ENCODE measurements around the gene LRRC37A.
"Not testable (repeated sequence)": the region's sequence is repeated elsewhere in the genome, so short reads cannot be mapped to it uniquely, and the experiment has no call there.

LRRC37A gene

GRCh38 chr17:46294831-46295230 is at the start of gene LRRC37A:
TSS of gene LRRC37A (plus strand) at chr17:46295131. CDS start at chr17:46295134, 3 bp downstream.
- DNase-seq, result not testable (repeated sequence)

GRCh38 chr17:46249153-46249552 is 45.8 kb upstream of the LRRC37A start:
- not testable (repeated sequence) for DNase-seq

GRCh38 chr17:46252804-46253203 is 42.1 kb upstream of the LRRC37A start:
- DNase-seq, result not testable (repeated sequence)

GRCh38 chr17:46253722-46254121 is 41.2 kb upstream of the LRRC37A start:
- not testable (repeated sequence) for DNase-seq

GRCh38 chr17:46254215-46254614 is 40.7 kb upstream of the LRRC37A start:
- DNase-seq, result not testable (repeated sequence)

- not testable (repeated sequence) for DNase-seq
These were observed 38.6 kb upstream of the LRRC37A start for GRCh38 chr17:46256369-46256768.

GRCh38 chr17:46259845-46260661 is 34.9 kb upstream of the LRRC37A start:
- not testable (repeated sequence) for DNase-seq

GRCh38 chr17:46262271-46262670 is 32.7 kb upstream of the LRRC37A start:
- DNase-seq, result no peak

- no peak for DNase-seq
These were observed 30.3 kb upstream of the LRRC37A start for GRCh38 chr17:46264456-46265198.

- not testable (repeated sequence) for DNase-seq
These were observed 28.8 kb upstream of the LRRC37A start for GRCh38 chr17:46266063-46266655.

- peak; percentile 71 for DNase-seq
These were observed 28.0 kb upstream of the LRRC37A start for GRCh38 chr17:46266656-46267544.

GRCh38 chr17:46270032-46270431 is 24.9 kb upstream of the LRRC37A start:
- DNase-seq, result no peak

GRCh38 chr17:46273541-46274236 is 21.2 kb upstream of the LRRC37A start:
- no peak for DNase-seq

- DNase-seq, result no peak
These were observed 20.7 kb upstream of the LRRC37A start for GRCh38 chr17:46274238-46274637.

- DNase-seq, result not testable (repeated sequence)
These were observed 18.0 kb upstream of the LRRC37A start for GRCh38 chr17:46276728-46277479.

- not testable (repeated sequence) for DNase-seq
These were observed 13.6 kb upstream of the LRRC37A start for GRCh38 chr17:46281336-46281735.

- not testable (repeated sequence) for DNase-seq
These were observed 12.3 kb upstream of the LRRC37A start for GRCh38 chr17:46282635-46283034.

GRCh38 chr17:46284467-46284866 is 10.5 kb upstream of the LRRC37A start:
- not testable (repeated sequence) for DNase-seq

- DNase-seq, result not testable (repeated sequence)
These were observed 9.4 kb upstream of the LRRC37A start for GRCh38 chr17:46285500-46285899.

- peak; percentile 48 for DNase-seq
These were observed 8.1 kb upstream of the LRRC37A start for GRCh38 chr17:46286764-46287221.

- DNase-seq, result not testable (repeated sequence)
These were observed 7.3 kb upstream of the LRRC37A start for GRCh38 chr17:46287587-46287986.
